WTC11 (cell line): ENCODE data around the gene MYH9. TPM values are rescaled to one million over a fixed set of nuclear protein-coding genes. Genes with fewer than 3 reads are reported as not detected.
"Not testable (repeated sequence)": the region's sequence is repeated elsewhere in the genome, so short reads cannot be mapped to it uniquely, and the experiment has no call there.

ENCODE experiments used
- ATAC-seq: fragments of 200-7000 bp; cut with Tn5 transposase; 2 replicates; pipeline ENCODE4 v1.10.0; 2021; ENCODE audit warnings: mild to moderate bottlenecking, moderate library complexity
- CTCF ChIA-PET: fragments of 300-600 bp; sonication (Branson Sonifier 250); formaldehyde crosslinking; loops from one replicate; lab custom pipeline; 2021; ENCODE audit warnings: antibody characterized with exemption; lab: Charles Lee
- POLR2A ChIA-PET: fragments of 350-600 bp; sonication (Branson Sonifier 250); formaldehyde crosslinking; loops from one replicate; lab custom pipeline; 2021; ENCODE audit warnings: antibody characterized with exemption; lab: Charles Lee
- DNase-seq: peaks from one replicate; pipeline ENCODE4 v3.0.0; 2021; ENCODE audit warnings: low spot score
- H3K27ac Mint-ChIP-seq: 2 replicates; pipeline ENCODE4 v1.8.0; 2021; ENCODE audit warnings: mixed read lengths
- H3K27me3 Mint-ChIP-seq: 2 replicates; pipeline ENCODE4 v1.8.0; 2021; ENCODE audit warnings: low read depth, mild to moderate bottlenecking, moderate library complexity, mixed read lengths
- H3K36me3 Mint-ChIP-seq: 2 replicates; pipeline ENCODE4 v1.8.0; 2021; ENCODE audit warnings: mixed read lengths
- H3K4me1 Mint-ChIP-seq: 2 replicates; pipeline ENCODE4 v1.8.0; 2022; ENCODE audit warnings: mixed read lengths
- H3K4me3 Mint-ChIP-seq: 2 replicates; pipeline ENCODE4 v1.8.0; 2021; ENCODE audit warnings: mild to moderate bottlenecking, moderate library complexity, mixed read lengths
- H3K9me3 Mint-ChIP-seq: 2 replicates; pipeline ENCODE4 v1.8.0; 2021; ENCODE audit warnings: mixed read lengths
- CBFB ChIP-seq: sonication (generic); formaldehyde crosslinking; IDR thresholded peaks from 2 replicates; pipeline ENCODE4 v1.8.1; 2022; ENCODE audit warnings: mild to moderate bottlenecking, low read depth, missing genetic modification reagents
- FOXP1 ChIP-seq: sonication (generic); formaldehyde crosslinking; IDR thresholded peaks from 2 replicates; pipeline ENCODE4 v1.8.0; 2022; ENCODE audit warnings: missing genetic modification reagents, mild to moderate bottlenecking, moderate library complexity, borderline replicate concordance
- FOXP4 ChIP-seq: sonication (generic); formaldehyde crosslinking; IDR thresholded peaks from 2 replicates; pipeline ENCODE4 v1.8.0; 2022; ENCODE audit warnings: mild to moderate bottlenecking, missing genetic modification reagents
- GABPB1 ChIP-seq: sonication (generic); formaldehyde crosslinking; IDR thresholded peaks from 2 replicates; pipeline ENCODE4 v1.8.1; 2023; ENCODE audit warnings: mild to moderate bottlenecking, missing genetic modification reagents
- GTF2I ChIP-seq: fragments of 250-450 bp; sonication (Bioruptor Pico); conservative IDR thresholded peaks from 2 replicates; pipeline ENCODE4 v1.4.0; 2021; ENCODE audit warnings: mild to moderate bottlenecking
- HMGA2 ChIP-seq: fragments of 250-450 bp; sonication (Bioruptor Pico); IDR thresholded peaks from 2 replicates; pipeline ENCODE4 v1.4.0; 2021; ENCODE audit warnings: mild to moderate bottlenecking, moderate library complexity
- MYBL2 ChIP-seq: sonication (generic); formaldehyde crosslinking; IDR thresholded peaks from 2 replicates; pipeline ENCODE4 v1.8.1; 2023; ENCODE audit warnings: mild to moderate bottlenecking, moderate library complexity, missing genetic modification reagents
- NR1H2 ChIP-seq: sonication (generic); formaldehyde crosslinking; IDR thresholded peaks from 2 replicates; pipeline ENCODE4 v1.9.0; 2021; ENCODE audit warnings: mild to moderate bottlenecking, moderate library complexity, missing genetic modification reagents
- PRRX2 ChIP-seq: fragments of 250-450 bp; sonication (Bioruptor Pico); IDR thresholded peaks from 2 replicates; pipeline ENCODE4 v1.8.0; 2021; ENCODE audit warnings: mild to moderate bottlenecking
- SMAD3 ChIP-seq: sonication (generic); formaldehyde crosslinking; IDR thresholded peaks from 2 replicates; pipeline ENCODE4 v1.8.0; 2022; ENCODE audit warnings: missing genetic modification reagents, mild to moderate bottlenecking, borderline replicate concordance
- STAT6 ChIP-seq: sonication (generic); formaldehyde crosslinking; conservative IDR thresholded peaks from 2 replicates; pipeline ENCODE4 v1.8.1; 2023; ENCODE audit warnings: mild to moderate bottlenecking, low read depth, missing genetic modification reagents, moderate library complexity
- TCF7 ChIP-seq: sonication (generic); formaldehyde crosslinking; IDR thresholded peaks from 2 replicates; pipeline ENCODE4 v1.8.0; 2022; ENCODE audit warnings: mild to moderate bottlenecking, low read depth, missing genetic modification reagents, moderate library complexity
- TEAD4 ChIP-seq: sonication (generic); formaldehyde crosslinking; IDR thresholded peaks from 2 replicates; pipeline ENCODE4 v1.8.0; 2022; ENCODE audit warnings: mild to moderate bottlenecking, missing genetic modification reagents
- ZBTB43 ChIP-seq: sonication (generic); formaldehyde crosslinking; IDR thresholded peaks from 2 replicates; pipeline ENCODE4 v1.8.1; 2023; ENCODE audit warnings: mild to moderate bottlenecking, missing genetic modification reagents
- ZNF263 ChIP-seq: sonication (generic); formaldehyde crosslinking; IDR thresholded peaks from 2 replicates; pipeline ENCODE4 v1.8.1; 2022; ENCODE audit warnings: low read depth, mild to moderate bottlenecking, moderate library complexity, missing genetic modification reagents
- ZNF317 ChIP-seq: sonication (generic); formaldehyde crosslinking; IDR thresholded peaks from 2 replicates; pipeline ENCODE4 v1.8.1; 2023; ENCODE audit warnings: low read depth, mild to moderate bottlenecking, moderate library complexity, missing genetic modification reagents, borderline replicate concordance
- total RNA-seq: library from RNA; stranded (reverse); gene quantifications from 3 replicates; pipeline ENCODE4 v1.2.3, GENCODE V29; 2021
- TF ChIP-seq, protein P1 (sequence below): sonication (generic); formaldehyde crosslinking; IDR thresholded peaks from 2 replicates; pipeline ENCODE4 v1.8.0; 2023; ENCODE audit warnings: missing genetic modification reagents
- TF ChIP-seq, protein P2 (sequence below): sonication (generic); formaldehyde crosslinking; IDR thresholded peaks from 2 replicates; pipeline ENCODE4 v1.8.0; 2022; ENCODE audit warnings: mild to moderate bottlenecking, missing genetic modification reagents
- TF ChIP-seq, protein P3 (sequence below): sonication (generic); formaldehyde crosslinking; IDR thresholded peaks from 2 replicates; pipeline ENCODE4 v1.8.1; 2023; ENCODE audit warnings: mild to moderate bottlenecking, moderate library complexity, missing genetic modification reagents

Gene MYH9
- total RNA-seq, 1 experiment from 2014 or later: 277 TPM

DNA sequence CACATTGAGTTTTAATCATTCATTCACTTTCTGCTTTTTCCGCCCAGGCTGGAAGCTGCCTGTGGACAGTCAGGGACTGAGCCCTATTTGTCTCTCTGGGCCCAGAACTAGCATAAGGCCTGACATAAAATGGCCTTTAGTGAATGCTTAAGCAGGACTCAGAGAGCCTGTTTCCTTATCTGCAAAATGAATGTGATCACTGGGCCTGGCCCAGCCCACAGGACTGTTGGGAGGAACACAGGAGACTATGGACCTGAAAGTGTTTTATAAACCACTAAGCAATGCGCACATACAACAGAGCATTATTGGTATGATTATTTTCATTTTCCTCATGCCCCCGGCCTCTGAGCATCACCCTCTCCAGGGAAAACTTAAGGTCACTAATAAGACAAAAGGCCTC lies 3.9 kb upstream of the MYH9 start:
- H3K4me3 Mint-ChIP-seq: no peak overlapping the region
- POLR2A ChIA-PET: no interaction called here

GRCh38 chr22:36389122-36389521 lies 1.4 kb upstream of the MYH9 start:
- ATAC-seq, H3K27me3 Mint-ChIP-seq, H3K9me3 Mint-ChIP-seq, H3K36me3 Mint-ChIP-seq, DNase-seq: not testable (repeated sequence)
- H3K4me3 Mint-ChIP-seq: peak overlapping the region; percentile 68
- peak overlapping the region; percentile 95; the same call in 1 of the 2 replicates for H3K27ac Mint-ChIP-seq
- ChIA-PET CTCF (interaction anchor here (1.8 kb wide), 1 partner anchor 88 kb away, joined by 9 read pairs; no protein-coding TSS in a partner anchor), POLR2A (interaction anchor here (1.9 to 5.4 kb wide), 2 partner anchors 19 to 22 kb away, joined by 32 to 66 read pairs; no protein-coding TSS in a partner anchor)
- H3K4me1 Mint-ChIP-seq: peaks cover 30% of the 10 kb centered on the region

More for the DNA sequence above, 3.9 kb upstream of the MYH9 start:
- no peaks in the 10 kb centered on the region for H3K27me3 Mint-ChIP-seq
- H3K9me3 Mint-ChIP-seq: no peaks in the 10 kb centered on the region
- H3K36me3 Mint-ChIP-seq: no peaks in the 10 kb centered on the region
- CTCF ChIA-PET: no interaction called here
- TF ChIP-seq SMAD3 (CRISPR knock-in tag): no peak
- TF ChIP-seq TEAD4 (CRISPR knock-in tag): no peak
- no peak for TF ChIP-seq ZNF317 (CRISPR knock-in tag)
- no peak for TF ChIP-seq TCF7 (CRISPR knock-in tag)
- no peak for TF ChIP-seq CBFB (CRISPR knock-in tag)
- TF ChIP-seq FOXP1 (CRISPR knock-in tag): no peak
- peak overlapping the region; percentile 91; the same call in 1 of the 2 replicates for H3K27ac Mint-ChIP-seq
- peaks cover 17% of the 10 kb centered on the region for H3K4me1 Mint-ChIP-seq
- ATAC-seq (no peak), DNase-seq (no peak)

- peaks cover 3% of the 10 kb centered on the region for H3K36me3 Mint-ChIP-seq
- ChIA-PET CTCF (interaction anchor here (0.6 to 1.8 kb wide), 14 partner anchors 9 to 148 kb away, joined by 3 to 9 read pairs (median 4); partner anchors contain the start of gene APOL2), POLR2A (interaction anchor here (0.6 to 5.4 kb wide), 20 partner anchors 8 to 94 kb away, joined by 3 to 66 read pairs (median 5); partner anchors contain the start of gene TXN2)
- peaks cover 40% of the 10 kb centered on the region for H3K4me1 Mint-ChIP-seq
- no peaks in the 10 kb centered on the region for H3K27me3 Mint-ChIP-seq
- peak overlapping the region; percentile 68 for H3K4me3 Mint-ChIP-seq
- H3K27ac Mint-ChIP-seq: no peak overlapping the region
- no peak for ATAC-seq
- no peak for DNase-seq
- no peaks in the 10 kb centered on the region for H3K9me3 Mint-ChIP-seq
- no peak for TF ChIP-seq PRRX2 (CRISPR knock-in tag)
- TF ChIP-seq ZNF263 (CRISPR knock-in tag): no peak
- peak; percentile 53; the same call in 1 of the 2 replicates for TF ChIP-seq SMAD3 (CRISPR knock-in tag)
- TF ChIP-seq NR1H2 (CRISPR knock-in tag): no peak
- TF ChIP-seq, protein P1, sequence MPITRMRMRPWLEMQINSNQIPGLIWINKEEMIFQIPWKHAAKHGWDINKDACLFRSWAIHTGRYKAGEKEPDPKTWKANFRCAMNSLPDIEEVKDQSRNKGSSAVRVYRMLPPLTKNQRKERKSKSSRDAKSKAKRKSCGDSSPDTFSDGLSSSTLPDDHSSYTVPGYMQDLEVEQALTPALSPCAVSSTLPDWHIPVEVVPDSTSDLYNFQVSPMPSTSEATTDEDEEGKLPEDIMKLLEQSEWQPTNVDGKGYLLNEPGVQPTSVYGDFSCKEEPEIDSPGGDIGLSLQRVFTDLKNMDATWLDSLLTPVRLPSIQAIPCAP (CRISPR knock-in tag): no peak
- peak; percentile 27; the same call in 1 of the 2 replicates for TF ChIP-seq GABPB1 (CRISPR knock-in tag)
- TF ChIP-seq STAT6 (CRISPR knock-in tag): no peak
- peak; percentile 87 for TF ChIP-seq FOXP4 (CRISPR knock-in tag)
- TF ChIP-seq, protein P2, sequence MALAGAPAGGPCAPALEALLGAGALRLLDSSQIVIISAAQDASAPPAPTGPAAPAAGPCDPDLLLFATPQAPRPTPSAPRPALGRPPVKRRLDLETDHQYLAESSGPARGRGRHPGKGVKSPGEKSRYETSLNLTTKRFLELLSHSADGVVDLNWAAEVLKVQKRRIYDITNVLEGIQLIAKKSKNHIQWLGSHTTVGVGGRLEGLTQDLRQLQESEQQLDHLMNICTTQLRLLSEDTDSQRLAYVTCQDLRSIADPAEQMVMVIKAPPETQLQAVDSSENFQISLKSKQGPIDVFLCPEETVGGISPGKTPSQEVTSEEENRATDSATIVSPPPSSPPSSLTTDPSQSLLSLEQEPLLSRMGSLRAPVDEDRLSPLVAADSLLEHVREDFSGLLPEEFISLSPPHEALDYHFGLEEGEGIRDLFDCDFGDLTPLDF: 0 out of 2 replicates have a peak, but pooled peaks have one; percentile 27
- TF ChIP-seq, protein P3, sequence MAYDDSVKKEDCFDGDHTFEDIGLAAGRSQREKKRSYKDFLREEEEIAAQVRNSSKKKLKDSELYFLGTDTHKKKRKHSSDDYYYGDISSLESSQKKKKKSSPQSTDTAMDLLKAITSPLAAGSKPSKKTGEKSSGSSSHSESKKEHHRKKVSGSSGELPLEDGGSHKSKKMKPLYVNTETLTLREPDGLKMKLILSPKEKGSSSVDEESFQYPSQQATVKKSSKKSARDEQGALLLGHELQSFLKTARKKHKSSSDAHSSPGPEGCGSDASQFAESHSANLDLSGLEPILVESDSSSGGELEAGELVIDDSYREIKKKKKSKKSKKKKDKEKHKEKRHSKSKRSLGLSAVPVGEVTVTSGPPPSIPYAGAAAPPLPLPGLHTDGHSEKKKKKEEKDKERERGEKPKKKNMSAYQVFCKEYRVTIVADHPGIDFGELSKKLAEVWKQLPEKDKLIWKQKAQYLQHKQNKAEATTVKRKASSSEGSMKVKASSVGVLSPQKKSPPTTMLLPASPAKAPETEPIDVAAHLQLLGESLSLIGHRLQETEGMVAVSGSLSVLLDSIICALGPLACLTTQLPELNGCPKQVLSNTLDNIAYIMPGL (CRISPR knock-in tag): peak; percentile 66; the same call in 1 of the 2 replicates
- no peak for TF ChIP-seq GTF2I (CRISPR knock-in tag)
- no peak for TF ChIP-seq ZBTB43
- TF ChIP-seq HMGA2: no peak
- TF ChIP-seq MYBL2 (CRISPR knock-in tag): peak; percentile 27; the same call in 1 of the 2 replicates
Measured at GRCh38 chr22:36387709-36387958, 133 bp downstream of the MYH9 start.
